DMS 273 (cell line): ENCODE data around the gene KRTDAP.

ENCODE experiments used
- DNase-seq: peaks from one replicate; lab custom pipeline; 2025; ENCODE audit not compliant: unreplicated experiment; lab: John Stamatoyannopoulos, UW

The KRTDAP gene

GRCh38 chr19:35455616-35456201 lies 34.6 kb downstream of the KRTDAP start:
- no peak for DNase-seq

- no peak for DNase-seq
These were observed 35.6 kb downstream of the KRTDAP start for GRCh38 chr19:35454663-35455062.

GRCh38 chr19:35451338-35452096 lies 38.7 kb downstream of the KRTDAP start:
- DNase-seq = no peak

- peak; percentile 42 for DNase-seq
These were observed 40.8 kb downstream of the KRTDAP start for GRCh38 chr19:35449359-35450043.

GRCh38 chr19:35447606-35448469 lies 42.4 kb downstream of the KRTDAP start, which contains the start of gene FFAR2:
FFAR2 (plus strand) TSS chr19:35448257; CDS start chr19:35449715, 1,458 bp downstream.
- DNase-seq = no peak

GRCh38 chr19:35445826-35446593 lies 44.3 kb downstream of the KRTDAP start:
- DNase-seq = no peak

- no peak for DNase-seq
These were observed 45.5 kb downstream of the KRTDAP start for GRCh38 chr19:35444735-35445134.

- DNase-seq = no peak
These were observed 48.2 kb downstream of the KRTDAP start for GRCh38 chr19:35442091-35442490.

GRCh38 chr19:35439921-35440320 lies 50.3 kb downstream of the KRTDAP start:
- DNase-seq = no peak

GRCh38 chr19:35438527-35438926 lies 51.7 kb downstream of the KRTDAP start:
- DNase-seq = no peak

- DNase-seq = no peak
These were observed 52.2 kb downstream of the KRTDAP start for GRCh38 chr19:35438096-35438495.

GRCh38 chr19:35437406-35437951 lies 52.8 kb downstream of the KRTDAP start:
- no peak for DNase-seq
